Medulla oblongata (tissue), 1 donor: ENCODE data around the gene SUPT6H.

Source experiments
- DNase-seq: peaks from one replicate; pipeline ENCODE4 v3.0.0-alpha.2; 2015; ENCODE audit errors: extremely low spot score

Gene SUPT6H

GRCh38 chr17:28750178-28751047 is 88.4 kb downstream of the SUPT6H start:
- DNase-seq: peak; percentile 97

GRCh38 chr17:28751600-28752366 is 89.8 kb downstream of the SUPT6H start:
- no peak for DNase-seq
